Right hindlimb (tissue), 1 donor: ENCODE results near the gene FOXP1.

Experiments
- DNase-seq: peaks from one replicate; pipeline ENCODE4 v3.0.0-alpha.2; 2018

Gene FOXP1

DNA sequence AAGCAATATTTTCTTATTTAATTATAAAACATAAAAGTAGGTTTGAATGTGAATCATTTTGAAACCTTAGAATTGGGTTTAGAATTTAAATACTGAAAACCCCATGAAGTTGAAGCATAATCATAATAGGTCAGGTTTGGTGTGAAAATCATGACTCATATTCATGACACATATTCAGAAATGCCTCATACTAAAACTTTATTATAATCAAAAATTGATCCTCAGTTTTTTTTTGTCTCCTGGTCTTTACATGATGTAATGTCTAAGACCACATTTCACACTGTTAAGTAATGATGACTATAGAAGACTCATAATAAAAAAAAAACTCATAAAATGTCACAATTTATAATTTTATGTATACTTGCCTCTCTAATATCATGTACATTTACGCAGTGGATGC, 190.4 kb downstream of the FOXP1 start:
- no peak for DNase-seq

DNA sequence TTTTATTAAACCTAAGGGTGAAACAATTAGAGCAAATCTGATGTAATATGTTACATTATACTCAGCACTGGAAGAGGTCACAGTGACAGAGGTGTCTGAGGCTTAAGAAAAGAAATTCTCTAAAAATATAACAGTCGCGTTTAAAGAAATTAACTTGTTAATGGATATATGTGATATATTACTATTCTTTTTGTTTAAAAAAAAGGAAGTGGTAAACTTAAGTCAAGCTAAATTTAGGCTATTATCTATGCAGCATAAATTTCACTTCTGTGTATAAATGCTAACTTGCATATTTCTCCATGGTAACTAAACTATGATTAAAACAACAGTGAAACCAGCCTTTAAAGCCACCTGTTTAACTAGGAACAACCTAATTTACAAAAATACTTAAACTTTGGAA, 191.3 kb downstream of the FOXP1 start:
- DNase-seq, result no peak

GRCh38 chr3:71391361-71391760, 192.2 kb downstream of the FOXP1 start:
- no peak for DNase-seq

DNA sequence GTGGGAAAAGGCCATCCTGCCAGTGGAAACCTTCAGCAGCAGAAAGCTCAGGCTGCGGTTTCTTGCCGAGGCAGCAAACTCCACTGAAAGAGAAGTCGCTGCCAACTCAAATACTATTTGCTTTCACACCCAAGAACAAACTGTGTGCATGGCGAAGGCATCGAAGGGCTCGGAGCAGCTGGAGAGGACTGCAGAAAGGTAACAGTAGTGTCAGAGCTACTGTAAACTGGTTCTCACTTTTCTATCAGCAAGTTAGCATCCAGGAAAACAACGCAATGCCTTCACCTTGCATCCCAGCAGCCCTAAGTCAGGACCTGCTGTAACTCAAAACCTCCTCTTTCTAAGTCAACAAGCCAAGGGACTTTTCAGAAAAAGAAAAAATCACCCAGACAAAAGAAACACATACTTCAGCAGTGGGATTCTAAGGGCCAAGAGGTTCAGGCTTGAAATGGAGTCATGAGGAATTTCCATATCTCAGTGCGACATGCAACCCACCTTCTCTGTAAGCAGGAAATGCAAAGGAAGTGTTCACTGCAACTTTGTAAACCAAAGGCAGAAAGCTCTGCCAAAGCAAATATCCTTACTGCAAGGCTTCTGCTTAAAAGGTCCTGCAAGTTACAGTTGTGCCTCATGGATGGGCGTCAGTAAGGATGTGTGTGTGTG, 193.5 kb downstream of the FOXP1 start:
- DNase-seq, result peak; percentile 78

DNA sequence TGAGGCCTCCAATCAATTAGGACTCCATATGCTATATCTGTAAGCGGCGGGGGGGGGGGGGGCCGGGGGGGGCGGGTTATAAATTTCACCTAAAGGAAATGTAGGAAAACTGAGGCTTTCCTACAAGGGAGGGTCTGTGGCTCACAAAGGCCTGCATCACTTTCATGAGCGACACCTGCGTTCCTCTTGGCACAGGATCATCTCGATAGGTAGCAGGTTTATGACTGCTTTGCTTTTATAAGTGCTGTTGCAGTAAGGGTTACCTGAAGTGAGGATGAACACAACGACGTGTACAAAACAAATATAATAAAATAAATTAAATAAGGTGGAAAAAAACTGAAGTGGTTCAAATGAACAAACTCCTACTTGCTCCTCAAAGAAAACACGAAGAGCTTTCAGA, 194.3 kb downstream of the FOXP1 start:
- DNase-seq, result no peak

- DNase-seq, result no peak
These were observed 194.9 kb downstream of the FOXP1 start for GRCh38 chr3:71388535-71389120.

- DNase-seq, result no peak
These were observed 195.9 kb downstream of the FOXP1 start for GRCh38 chr3:71387586-71387985.

DNA sequence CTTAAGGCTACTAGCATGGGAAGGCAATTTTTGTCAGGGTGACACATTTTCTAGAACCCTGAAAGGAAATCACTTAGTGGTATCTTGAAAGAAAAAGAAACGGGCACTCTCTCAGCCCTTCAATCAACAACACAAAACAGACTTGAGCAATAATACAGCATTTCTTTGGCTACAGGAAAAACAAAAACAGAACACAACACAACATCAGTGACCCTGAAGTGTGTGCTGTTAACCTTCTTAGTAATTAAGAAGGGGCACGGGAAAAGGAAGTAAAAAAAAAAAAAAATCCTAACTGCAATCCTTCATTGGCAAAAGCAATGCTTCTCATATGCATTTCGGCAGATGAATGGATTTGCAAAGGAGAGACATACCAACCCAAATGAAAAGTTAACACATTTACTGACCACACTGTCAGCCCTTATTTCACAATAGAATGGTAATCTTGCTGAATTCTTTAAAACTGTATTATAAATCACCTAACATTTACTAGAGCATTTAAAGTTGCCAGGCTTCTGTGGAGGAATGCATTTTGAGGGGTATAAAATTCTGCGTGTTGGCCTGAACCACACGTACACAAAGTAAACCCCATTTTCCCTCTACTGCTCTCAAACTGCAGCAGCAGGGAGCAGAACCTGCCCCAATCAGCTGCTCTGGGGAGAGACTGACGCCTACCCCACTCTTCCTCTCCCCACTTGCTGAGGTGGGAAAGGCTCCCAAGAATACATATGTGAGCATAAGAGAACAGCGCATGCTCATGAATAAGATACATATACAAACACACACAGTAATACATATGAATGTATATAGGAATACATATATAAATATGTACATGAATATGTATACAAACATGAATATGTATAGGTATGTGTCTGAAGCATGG, 198.5 kb downstream of the FOXP1 start:
- DNase-seq, result no peak

DNA sequence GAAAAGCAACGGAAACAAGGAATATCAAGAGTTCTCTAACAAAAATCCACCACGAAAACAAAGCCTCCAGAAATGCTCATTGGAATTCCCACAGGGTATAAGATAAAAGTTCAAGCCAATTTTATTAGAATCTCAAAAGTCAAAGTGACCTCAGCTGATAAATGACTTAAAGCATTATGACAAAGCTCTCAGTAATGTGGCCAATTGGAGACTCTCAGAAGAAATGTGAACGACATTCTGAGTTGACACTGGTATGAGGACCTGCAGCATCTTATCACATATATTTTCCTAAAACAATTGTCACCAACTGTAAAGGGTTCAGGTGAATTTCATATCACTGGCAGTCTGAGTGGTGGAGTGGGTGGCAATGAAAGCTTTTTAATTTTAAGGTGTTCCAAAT, 199.1 kb downstream of the FOXP1 start:
- no peak for DNase-seq

DNA sequence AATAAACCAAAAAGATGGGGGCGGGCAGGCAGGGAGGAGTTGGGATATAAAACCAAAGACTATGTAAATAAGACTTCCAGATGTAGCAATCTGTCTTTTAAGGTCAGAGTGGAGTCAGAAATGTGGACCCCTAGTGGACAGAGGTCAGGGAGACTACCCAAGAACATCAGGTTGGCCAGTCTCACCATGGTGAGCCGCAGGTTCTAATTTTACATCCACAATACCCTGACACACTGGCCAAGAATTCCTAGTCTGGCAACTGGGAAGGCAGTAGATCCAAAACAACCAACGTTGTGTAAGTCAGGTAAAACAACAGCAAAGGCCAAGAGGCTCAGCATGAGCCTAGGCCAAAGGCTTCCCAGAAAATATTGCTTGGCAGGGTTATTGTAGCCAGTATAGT, 203.4 kb downstream of the FOXP1 start:
- no peak for DNase-seq

- DNase-seq, result no peak
These were observed 205.0 kb downstream of the FOXP1 start for GRCh38 chr3:71378509-71378908.

DNA sequence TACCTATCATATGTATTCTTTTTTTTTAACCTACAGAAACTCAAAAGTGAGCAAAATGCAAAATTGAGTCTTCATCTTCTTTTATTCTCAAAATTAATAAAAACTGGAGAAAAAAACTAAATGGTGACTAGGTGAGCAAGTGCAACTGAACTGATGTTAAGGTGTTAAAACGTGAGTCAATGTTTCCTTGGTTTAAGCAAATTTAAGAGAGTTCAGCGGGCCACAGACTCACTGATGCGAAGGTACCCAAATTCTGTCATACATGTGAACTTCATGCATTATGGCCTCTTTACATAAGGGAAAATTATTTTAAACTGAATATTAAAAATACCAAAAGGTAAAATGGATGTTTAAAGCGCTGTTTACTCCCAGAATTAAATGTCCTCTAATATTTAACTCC, 206.6 kb downstream of the FOXP1 start:
- DNase-seq, result no peak

- no peak for DNase-seq
These were observed 207.0 kb downstream of the FOXP1 start for GRCh38 chr3:71376503-71376902.

- DNase-seq, result no peak
These were observed 208.9 kb downstream of the FOXP1 start for GRCh38 chr3:71374582-71374981.

DNA sequence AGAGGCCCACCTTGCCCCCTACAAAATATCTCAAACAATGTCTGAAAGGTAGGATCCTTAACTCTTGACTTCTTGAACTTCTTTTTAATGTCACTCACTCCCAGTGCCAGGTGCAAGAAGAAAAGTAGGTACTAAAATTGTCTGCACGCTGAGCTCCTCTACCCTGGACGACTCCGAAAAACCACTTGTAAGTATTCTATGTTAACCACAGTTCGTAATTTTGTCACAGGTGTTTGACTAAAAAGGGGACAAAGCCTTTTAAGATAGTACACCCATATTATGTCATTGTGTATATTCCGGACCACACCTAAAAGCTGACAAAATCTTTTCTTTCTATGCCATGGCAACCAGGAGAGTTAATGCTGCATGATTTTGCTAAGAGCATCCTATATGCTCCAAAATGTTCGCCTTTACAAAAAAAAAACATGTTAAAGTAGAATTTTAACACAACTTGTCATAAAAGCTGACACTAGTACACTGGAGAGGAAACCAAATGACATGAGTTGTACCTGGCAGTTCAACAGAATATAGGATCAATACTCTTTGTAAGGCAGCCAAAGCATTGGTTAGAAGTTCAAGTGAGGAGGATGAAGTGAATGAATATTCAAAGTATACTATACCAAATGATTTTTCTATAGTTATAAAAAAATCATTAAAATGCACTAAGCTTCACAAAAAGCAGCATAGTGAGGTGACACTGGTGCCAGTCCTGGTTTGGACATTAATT, 210.5 kb downstream of the FOXP1 start:
- DNase-seq, result no peak

GRCh38 chr3:71372241-71372768, 211.2 kb downstream of the FOXP1 start:
- DNase-seq, result no peak

DNA sequence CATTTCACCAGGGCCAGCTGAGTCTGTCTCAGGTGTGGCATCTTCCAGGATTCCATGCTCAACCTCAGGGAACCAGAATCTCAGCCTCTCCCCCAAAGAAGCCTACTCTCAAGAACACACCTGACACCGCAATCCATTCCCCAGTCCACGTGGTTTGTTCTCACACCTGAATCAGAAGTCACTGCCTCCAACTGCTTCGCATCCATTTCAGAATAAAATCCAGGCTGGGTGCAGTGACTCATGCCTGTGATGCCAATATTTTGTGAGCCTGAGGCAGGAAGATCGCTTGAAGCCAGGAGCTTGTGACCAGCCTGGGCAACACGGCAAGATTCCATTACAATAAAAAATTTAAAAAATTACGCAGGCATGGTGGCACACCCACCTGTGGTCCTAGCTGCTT, 212.2 kb downstream of the FOXP1 start:
- DNase-seq, result no peak

DNA sequence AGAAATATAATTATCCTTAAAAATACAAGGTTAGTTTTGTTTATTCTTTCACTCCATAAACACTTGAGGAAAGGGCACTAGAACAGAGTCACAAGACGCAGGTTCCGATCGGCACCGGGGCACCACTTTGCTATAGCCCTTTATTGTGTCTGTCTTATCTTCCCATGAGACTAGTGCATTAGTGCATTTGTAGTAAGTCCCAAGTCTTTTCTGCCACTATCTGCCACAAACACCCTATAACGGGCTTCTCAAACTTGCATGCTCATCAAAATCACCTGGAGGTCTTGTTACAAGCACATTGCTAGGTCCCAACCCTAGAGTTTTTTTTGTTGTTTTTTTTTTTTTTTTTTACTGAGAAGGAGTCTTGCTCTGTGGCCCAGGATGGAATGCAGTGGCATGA, 213.1 kb downstream of the FOXP1 start:
- DNase-seq, result no peak

GRCh38 chr3:71369701-71370391, 213.7 kb downstream of the FOXP1 start:
- DNase-seq, result no peak

DNA sequence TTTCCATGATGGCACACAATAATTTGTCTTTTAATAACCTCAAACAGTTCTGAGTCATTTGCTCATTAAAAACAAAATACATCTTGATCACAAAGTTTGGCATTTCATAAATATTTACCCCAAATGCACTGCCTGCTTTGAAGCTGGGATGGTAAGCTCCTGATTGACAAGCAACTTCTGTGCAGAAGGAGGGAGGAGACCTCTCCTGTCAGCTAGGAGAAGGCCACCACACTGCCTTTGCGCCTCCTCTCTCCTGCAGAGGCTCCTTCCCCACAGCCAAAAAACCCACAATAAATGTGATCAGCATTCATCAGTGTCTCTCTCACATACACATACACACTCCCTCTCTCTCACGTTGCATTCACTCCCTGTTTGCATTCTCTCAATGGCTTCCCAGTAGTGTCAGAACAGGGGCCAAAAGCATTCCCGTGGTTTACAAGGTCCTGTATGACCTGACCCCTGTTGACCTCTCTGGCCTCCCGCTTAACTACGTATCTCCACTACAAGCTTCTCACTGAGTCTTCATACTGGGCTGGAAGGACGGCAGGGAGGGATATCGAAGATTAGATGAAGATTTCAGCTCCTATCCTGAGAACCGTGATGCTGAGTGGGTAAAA, 216.4 kb downstream of the FOXP1 start:
- no peak for DNase-seq

GRCh38 chr3:71361334-71361890, 222.1 kb downstream of the FOXP1 start:
- no peak for DNase-seq

- DNase-seq, result no peak
These were observed 222.8 kb downstream of the FOXP1 start for GRCh38 chr3:71360764-71361163.
